C1 segment of cervical spinal cord (tissue), 14 donors: ENCODE data around the gene NFS1.

Experiments used
- DNase-seq, 14 donors: peaks; one replicate each; lab custom pipeline; 2025; lab: John Stamatoyannopoulos, UW

The NFS1 gene

GRCh38 chr20:35680452-35681183 lies 18.5 kb downstream of the NFS1 start:
- no peak for DNase-seq

DNA sequence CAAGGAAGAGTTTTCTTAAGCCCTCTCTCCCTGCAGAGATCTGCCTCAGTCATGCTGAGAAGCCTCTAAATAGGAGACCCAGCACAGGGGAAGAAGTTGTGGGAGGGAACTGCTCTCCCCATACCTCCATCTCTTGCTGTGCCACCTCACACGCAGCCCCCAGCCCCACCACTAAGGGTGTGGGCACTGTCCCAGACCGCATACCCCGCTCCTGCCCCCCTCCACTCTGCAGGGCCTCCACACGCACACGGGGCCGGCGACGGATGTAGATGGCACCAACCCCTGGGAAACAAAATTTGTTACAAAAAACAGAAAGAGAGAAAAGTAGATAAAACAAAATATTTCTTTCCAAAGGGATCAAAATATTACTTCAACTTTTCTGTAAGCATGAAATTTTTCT lies 24.2 kb downstream of the NFS1 start:
- DNase-seq = no peak

- peak in 2 of 14 donors; percentile 0 to 43 for DNase-seq
These were observed 25.3 kb downstream of the NFS1 start for GRCh38 chr20:35673884-35674283.

DNA sequence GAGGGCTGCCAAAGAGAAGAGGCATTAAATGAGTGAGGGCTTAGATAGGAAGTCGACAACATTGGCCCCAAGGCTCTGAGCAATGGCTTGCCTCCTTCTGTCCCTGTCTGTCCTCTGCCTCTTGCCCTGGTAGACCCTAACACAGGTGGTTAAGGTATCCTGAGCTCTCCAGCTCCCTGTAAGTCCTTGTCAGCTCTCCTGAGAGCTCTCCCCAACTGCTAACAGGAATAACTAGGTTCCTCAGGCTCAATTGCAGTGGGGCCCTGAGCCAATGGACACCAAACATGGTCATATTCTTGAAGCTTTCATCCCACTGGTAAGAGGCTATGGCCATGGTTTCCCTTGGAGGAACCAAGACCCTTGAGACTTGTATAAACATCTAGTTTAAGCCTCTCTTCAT lies 29.5 kb downstream of the NFS1 start:
- no peak for DNase-seq

DNA sequence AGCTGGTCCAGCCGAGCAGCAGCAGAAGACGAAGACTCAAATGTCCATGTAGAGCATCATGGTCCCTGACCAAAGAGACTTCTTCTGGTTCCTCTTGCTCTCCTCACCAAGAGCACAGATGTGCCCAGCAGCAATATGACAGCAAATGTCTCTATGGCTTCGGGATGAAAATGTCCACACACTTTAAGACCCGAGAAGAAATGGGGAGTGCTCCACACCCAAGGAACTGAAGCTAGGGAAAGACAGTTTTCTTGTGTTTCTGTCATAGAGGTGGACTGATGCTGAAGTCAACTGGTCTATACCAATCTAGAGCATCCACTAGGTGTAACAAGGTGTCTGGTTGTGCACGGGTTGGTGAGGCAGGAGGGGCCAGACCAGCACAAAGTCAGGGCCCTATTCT lies 29.9 kb downstream of the NFS1 start:
- DNase-seq = no peak

- no peak for DNase-seq
These were observed 33.2 kb downstream of the NFS1 start for GRCh38 chr20:35665949-35666288.

GRCh38 chr20:35664466-35665206 lies 34.5 kb downstream of the NFS1 start, which contains the start of the genes CPNE1 and RBM12:
TSS of gene CPNE1 (minus strand) at chr20:35664900. CDS start at chr20:35632923, 31,977 bp downstream.
TSS of gene RBM12 (minus strand) at chr20:35664900. CDS start at chr20:35655322, 9,578 bp downstream.
- peak; percentile 33 to 96 (median 90) for DNase-seq

DNA sequence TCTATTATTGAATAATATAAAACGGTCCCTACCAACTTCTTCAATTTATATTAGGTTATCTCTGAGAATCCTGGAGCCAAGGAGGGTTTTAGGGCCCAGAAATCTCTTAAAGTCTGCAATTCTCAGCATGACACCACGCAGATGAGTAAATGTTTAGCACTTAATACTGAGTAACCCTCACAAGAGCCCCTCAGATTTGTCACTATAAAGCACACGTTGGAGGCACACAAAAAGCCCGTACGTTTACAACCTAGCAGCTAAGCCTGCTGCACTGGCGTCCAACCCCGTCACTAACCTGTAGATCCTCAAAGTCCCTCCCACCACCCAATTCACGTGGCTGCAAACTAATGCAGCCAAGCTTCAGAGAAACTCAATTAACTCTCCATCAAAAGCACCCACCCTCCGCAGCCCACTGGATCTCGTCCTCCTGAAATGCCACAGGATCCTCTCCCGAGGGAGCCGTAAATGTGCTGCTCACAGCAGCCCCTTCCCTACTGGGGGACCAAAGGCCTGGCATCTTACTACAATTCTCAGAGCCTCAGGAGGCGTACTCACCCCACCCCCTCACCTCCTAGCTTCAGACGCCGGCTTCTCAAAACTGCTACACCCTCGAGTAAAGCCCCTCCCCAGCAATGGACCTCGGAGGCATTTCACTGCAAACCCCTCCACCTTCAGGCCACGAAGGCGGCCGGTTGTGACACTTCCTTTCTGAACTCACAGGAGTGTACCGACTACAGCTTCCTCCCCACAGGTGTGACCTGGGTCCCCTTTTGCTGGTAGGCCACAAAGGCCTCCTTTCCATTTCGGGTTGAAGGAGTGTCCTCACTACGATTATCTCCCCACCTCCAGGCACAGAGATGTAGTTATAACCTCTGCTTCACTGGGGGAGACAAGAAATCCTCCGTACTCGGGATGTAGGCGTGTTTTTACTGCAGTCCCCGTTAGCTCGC lies 35.4 kb downstream of the NFS1 start:
- peak in 10 of 14 donors; percentile 9 to 67 (median 40) for DNase-seq

- DNase-seq = no peak
These were observed 36.6 kb downstream of the NFS1 start for GRCh38 chr20:35662551-35662950.

GRCh38 chr20:35661908-35662307 lies 37.2 kb downstream of the NFS1 start:
- no peak for DNase-seq

DNA sequence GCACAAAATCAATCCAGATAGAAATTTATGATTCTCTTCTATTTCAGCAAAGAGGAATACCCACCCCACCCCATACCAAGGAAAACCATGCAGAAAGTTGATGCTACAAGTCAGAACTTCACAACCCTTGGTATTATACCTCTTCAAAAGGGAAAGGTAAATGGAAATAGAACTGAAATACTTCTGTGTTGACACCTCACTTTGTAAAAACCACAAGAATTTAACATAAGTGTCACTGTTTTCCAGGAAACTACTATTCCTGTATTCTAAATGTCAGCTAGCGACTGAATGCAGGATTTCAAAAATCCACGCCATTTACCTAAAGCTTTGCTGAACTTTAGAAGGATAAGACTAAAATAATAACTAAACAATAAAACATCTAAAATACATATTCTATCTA lies 38.1 kb downstream of the NFS1 start:
- DNase-seq = no peak

GRCh38 chr20:35660122-35660937 lies 38.8 kb downstream of the NFS1 start:
- DNase-seq = no peak

DNA sequence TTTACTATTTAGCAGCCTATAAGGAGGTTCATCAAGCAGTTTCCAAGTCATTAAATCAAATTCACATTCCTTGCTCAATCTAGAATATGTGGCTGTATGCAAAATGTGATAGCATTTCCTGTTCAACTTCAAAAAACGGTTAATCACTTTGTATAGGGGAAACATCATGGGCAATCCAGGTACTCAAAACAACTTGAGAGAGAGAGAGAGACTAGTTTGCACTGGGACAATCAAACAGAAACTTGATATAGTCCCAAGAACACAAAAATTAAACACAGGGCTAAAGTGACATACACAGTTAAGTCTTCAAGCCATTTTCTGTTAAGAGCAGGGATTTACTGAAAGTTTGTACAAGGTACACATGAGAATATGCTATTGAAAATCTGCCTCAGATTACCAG lies 41.9 kb downstream of the NFS1 start:
- no peak for DNase-seq

DNA sequence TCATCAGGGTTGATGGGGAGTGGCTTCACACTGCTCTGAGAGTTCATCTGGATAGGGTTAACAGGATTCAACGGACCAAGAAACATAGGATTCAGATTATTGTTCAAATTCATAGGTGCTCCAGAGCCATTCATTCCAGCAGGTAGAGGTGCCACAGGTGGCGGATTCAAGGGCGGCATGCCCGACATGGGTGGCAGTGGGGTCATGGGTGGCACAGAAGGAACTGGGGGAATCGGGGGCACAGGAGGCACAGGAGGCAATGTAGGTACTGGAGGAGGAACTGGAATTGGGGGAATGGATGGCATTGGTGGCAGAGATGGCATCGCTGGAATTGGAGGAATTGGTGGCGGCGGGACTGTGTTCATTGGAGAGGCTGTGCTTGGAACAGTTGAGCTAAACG lies 44.7 kb downstream of the NFS1 start:
- DNase-seq = no peak

- no peak for DNase-seq
These were observed 45.3 kb downstream of the NFS1 start for GRCh38 chr20:35653893-35654292.

- no peak for DNase-seq
These were observed 45.8 kb downstream of the NFS1 start for GRCh38 chr20:35653430-35653734.

DNA sequence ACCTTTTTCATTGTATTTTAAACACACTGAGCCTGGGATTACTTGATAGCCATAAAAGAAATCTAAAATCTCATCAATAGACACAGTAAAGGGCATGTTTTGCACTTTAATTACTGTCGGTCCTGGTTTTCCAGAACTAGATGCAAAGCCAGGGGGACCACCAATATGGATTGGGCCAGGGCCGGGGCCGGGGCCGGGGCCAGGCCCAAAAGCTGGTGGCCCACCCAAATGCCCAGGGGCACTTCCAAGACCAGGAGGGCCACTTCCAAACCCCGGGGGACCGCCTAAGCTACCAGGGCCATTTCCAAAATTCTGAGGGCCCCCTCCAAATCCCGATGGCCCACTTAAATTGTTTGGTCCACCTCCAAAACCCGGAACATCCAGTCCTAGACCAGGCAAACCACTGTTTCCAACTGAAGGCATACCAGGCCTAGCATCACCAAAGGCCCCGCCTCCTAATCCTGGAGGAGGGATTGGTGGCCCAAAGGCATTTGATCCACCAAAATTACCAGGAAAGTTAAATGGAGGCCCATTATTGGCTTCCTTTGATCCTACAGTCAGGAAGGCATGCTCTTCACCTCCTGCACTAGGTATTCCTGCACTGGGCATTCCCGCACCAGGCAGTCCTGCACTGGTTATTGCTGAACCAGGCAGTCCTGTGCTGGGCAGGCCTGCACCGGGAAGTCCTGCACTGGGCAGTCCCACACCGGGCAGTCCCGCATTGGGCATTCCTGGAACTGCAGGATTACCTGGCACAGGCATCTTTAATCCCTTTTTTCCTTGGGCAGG lies 46.3 kb downstream of the NFS1 start:
- no peak for DNase-seq

DNA sequence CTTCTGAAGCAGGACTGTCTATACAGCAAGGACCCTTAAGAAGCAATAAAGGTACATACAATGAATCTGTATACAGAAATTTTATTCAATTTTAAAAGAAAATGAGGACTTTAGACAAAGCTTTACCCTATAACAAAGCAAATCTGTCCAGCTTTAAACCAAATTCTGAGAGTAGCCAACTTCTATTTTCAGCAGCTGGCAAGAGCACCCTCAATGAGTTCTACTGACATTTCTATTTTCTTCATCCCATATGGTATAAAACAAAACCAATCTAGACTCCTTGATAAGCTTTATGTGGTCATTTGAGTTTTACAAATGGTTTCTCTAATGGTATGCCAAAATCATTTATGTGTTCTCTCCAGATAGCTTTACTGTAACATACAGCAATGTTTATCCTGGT lies 47.2 kb downstream of the NFS1 start:
- DNase-seq = no peak

DNA sequence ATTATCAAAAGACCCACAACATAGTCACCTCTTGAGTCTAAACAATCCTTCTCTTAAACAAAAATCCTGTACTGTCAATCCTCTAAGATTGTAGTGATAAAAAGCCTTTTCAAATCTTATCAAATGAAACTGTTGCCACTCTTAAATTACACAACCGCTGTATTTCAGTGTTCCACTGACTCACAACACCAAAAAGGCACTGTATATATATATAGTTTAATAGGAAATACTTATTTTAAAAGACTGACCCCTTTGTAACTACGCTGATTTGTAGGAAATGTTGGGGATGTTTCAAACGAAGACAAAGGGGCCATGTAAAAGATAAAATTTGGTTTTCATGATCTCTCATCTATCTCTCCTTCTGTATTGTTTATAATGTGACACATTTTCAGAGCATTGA lies 48.5 kb downstream of the NFS1 start:
- no peak for DNase-seq

- DNase-seq = peak in 1 of 14 donors; percentile 4
These were observed 50.3 kb downstream of the NFS1 start for GRCh38 chr20:35648836-35649235.
